KOPT-K1 (cell line): Measurements from ENCODE around the gene RAB9B.
"Not testable (repeated sequence)": the region's sequence is repeated elsewhere in the genome, so short reads cannot be mapped to it uniquely, and the experiment has no call there.

Source experiments
- H3K27ac ChIP-seq: fragments of 200-600 bp; sonication (generic); 2 replicates; pipeline ENCODE4 v1.5.1; 2016; ENCODE audit warnings: antibody characterized with exemption, mild to moderate bottlenecking, low read depth, low read length; ENCODE audit not compliant: poor library complexity, severe bottlenecking
- H3K36me3 ChIP-seq: fragments of 200-600 bp; sonication (generic); 2 replicates; pipeline ENCODE4 v1.5.1; 2017; ENCODE audit warnings: antibody characterized with exemption, mild to moderate bottlenecking, low read length, moderate library complexity; ENCODE audit not compliant: insufficient read depth
- H3K9me3 ChIP-seq: fragments of 200-600 bp; sonication (generic); 2 replicates; pipeline ENCODE4 v1.5.1; 2017; ENCODE audit warnings: antibody characterized with exemption, low read length, mild to moderate bottlenecking; ENCODE audit not compliant: insufficient read depth, poor library complexity, severe bottlenecking

The RAB9B gene

GRCh38 chrX:103825881-103826280 lies 6.2 kb downstream of the RAB9B start:
- Histone ChIP-seq H3K9me3 (no peaks in the 10 kb centered on the region), H3K36me3 (no peaks in the 10 kb centered on the region), H3K27ac (no peak overlapping the region)

DNA sequence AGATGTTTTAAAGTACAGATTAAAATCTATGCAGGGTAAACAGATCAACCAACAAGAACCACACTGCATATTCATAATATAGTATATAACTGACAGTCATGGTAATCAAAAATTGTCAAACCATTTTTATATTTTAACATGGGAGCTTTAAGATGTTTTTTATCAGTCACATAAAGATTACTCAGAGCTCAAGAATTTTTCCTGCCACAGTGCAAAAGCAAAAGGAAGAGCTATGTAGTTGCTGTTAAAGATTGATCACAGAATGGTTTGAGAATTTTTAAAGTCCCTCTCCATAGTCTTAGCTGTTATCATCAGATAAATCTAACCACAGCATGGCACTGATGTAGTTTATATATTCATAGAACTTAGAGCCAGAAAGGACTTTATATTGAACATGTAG lies 8.5 kb downstream of the RAB9B start:
- H3K9me3 ChIP-seq: no peaks in the 10 kb centered on the region
- no peak overlapping the region for H3K27ac ChIP-seq
- no peaks in the 10 kb centered on the region for H3K36me3 ChIP-seq

GRCh38 chrX:103820802-103821201 lies 11.3 kb downstream of the RAB9B start:
- not testable (repeated sequence) for H3K36me3 ChIP-seq, H3K9me3 ChIP-seq, H3K27ac ChIP-seq

DNA sequence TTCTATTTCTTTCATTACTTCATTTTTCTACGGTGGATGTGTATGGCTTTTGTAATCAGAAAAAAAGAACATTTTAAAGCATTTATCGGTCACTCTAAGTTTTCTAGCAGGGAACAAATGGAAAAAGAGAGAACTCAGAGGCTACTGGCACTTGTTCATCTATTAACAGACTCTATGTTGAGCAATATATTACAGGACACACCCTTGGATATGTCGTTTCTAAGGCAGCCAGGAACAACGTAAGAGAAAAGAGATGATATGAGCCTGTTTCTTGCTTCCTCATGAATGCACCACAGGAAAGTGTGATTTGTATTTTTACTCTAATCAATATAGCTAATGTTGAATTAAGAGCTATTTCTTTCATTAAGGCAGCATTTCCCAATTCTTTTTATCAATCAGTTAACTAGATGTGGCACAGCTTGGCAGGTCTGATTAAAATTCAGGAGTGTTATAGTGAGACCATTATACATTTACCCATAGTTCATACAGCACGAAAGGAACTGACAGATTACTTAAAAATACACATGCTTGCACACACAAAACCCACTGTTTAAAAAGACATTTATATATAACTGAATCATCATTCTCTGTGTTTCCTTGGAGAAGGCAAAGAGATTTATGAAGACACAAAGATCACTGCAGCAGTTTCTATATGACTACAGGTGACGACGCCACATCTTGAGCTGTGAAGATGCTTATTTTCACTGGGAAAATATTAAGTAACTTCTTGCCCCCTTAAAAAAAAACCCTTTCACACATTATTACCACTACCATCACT lies 13.0 kb downstream of the RAB9B start:
- Histone ChIP-seq H3K27ac (no peak overlapping the region), H3K9me3 (no peaks in the 10 kb centered on the region), H3K36me3 (no peaks in the 10 kb centered on the region)

DNA sequence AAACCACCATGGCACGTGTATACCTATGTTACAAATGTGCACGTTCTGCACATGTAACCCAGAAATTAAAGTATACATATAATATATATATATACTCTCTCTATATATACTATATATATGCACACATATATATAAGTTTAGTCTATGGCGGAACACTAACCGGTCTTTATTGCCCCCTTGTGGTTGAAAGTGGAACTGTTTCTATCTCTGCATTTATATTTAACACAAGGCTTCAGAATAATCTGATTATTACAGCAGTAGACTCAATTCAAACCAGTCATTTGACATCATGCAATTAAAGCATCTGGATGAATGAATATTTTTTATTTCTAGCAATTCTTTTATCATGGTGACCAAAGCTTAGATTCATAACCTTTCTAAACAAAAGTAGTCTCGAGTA lies 14.6 kb downstream of the RAB9B start:
- no peaks in the 10 kb centered on the region for H3K36me3 ChIP-seq
- H3K9me3 ChIP-seq: no peaks in the 10 kb centered on the region
- no peak overlapping the region for H3K27ac ChIP-seq

DNA sequence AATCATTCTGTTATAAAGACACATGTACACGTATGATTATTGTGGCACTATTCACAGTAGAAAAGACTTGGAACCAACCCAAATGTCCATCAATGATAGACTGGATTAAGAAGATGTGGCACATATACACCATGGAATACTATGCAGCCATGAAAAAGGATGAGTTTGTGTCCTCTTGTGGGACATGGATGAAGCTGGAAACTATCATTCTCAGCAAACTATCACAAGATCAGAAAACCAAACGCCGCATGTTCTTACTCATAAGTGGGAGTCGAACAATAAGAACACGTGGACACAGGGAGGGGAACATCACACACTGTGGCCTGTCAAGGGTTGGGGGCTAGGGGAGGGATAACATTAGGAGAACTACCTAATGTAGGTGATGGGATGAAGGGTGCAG lies 15.0 kb downstream of the RAB9B start:
- not testable (repeated sequence) for H3K36me3 ChIP-seq, H3K27ac ChIP-seq, H3K9me3 ChIP-seq

- no peak overlapping the region for H3K27ac ChIP-seq
- H3K36me3 ChIP-seq: no peaks in the 10 kb centered on the region
- no peaks in the 10 kb centered on the region for H3K9me3 ChIP-seq
These were observed 20.2 kb downstream of the RAB9B start for GRCh38 chrX:103811858-103812257.

- Histone ChIP-seq H3K27ac (no peak overlapping the region), H3K36me3 (no peaks in the 10 kb centered on the region), H3K9me3 (no peaks in the 10 kb centered on the region)
These were observed 25.1 kb downstream of the RAB9B start for GRCh38 chrX:103806862-103807474.

GRCh38 chrX:103805860-103806259 lies 26.2 kb downstream of the RAB9B start:
- Histone ChIP-seq H3K27ac (no peak overlapping the region), H3K36me3 (no peaks in the 10 kb centered on the region), H3K9me3 (no peaks in the 10 kb centered on the region)

- H3K27ac ChIP-seq: no peak overlapping the region
- H3K9me3 ChIP-seq: no peaks in the 10 kb centered on the region
- H3K36me3 ChIP-seq: no peaks in the 10 kb centered on the region
These were observed 31.7 kb downstream of the RAB9B start for GRCh38 chrX:103800318-103800717.

GRCh38 chrX:103797691-103798090 lies 34.4 kb downstream of the RAB9B start:
- H3K9me3 ChIP-seq: no peaks in the 10 kb centered on the region
- no peak overlapping the region for H3K27ac ChIP-seq
- H3K36me3 ChIP-seq: no peaks in the 10 kb centered on the region

DNA sequence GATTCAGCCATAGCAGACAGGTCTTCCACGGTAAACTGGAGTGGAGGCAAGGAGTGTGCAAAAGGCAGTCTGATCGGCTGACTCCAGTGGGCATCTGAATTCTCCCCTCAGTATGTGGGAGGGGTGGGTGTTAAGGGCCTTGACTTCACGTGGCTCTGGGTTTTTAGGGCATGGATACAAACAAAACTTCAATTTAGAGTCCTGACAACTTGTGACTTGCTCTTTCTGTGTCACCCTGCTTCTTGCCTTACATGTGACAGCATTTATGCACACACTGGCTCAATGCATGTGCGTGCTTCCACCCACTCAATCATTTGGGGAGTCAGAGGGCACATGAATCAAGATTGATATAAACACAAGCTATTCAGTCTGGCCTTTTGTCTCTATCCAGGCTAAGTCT lies 37.9 kb downstream of the RAB9B start:
- Histone ChIP-seq H3K9me3 (no peaks in the 10 kb centered on the region), H3K36me3 (no peaks in the 10 kb centered on the region), H3K27ac (no peak overlapping the region)

DNA sequence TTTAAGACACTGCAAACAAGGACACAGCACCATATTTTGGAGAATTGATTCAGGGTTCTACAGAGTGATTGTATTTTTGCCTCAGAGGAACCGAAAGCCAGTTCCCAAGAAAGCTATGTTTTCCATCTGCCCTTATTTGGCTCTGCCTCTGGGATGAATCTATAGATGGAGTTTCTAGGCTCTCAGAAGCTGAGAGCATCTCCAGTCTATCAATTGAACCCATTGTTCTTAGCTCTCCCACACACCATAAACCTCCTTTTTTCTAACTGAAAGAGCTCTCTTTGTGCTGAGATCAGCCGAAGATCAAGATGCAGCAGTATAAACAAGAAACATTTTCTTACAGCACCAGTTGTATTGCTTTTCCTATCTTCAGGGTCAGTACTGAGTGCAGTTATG lies 38.5 kb downstream of the RAB9B start:
- no peaks in the 10 kb centered on the region for H3K9me3 ChIP-seq
- no peaks in the 10 kb centered on the region for H3K36me3 ChIP-seq
- H3K27ac ChIP-seq: no peak overlapping the region

GRCh38 chrX:103792916-103793544 lies 39.0 kb downstream of the RAB9B start:
- Histone ChIP-seq H3K27ac (no peak overlapping the region), H3K36me3 (no peaks in the 10 kb centered on the region), H3K9me3 (no peaks in the 10 kb centered on the region)

DNA sequence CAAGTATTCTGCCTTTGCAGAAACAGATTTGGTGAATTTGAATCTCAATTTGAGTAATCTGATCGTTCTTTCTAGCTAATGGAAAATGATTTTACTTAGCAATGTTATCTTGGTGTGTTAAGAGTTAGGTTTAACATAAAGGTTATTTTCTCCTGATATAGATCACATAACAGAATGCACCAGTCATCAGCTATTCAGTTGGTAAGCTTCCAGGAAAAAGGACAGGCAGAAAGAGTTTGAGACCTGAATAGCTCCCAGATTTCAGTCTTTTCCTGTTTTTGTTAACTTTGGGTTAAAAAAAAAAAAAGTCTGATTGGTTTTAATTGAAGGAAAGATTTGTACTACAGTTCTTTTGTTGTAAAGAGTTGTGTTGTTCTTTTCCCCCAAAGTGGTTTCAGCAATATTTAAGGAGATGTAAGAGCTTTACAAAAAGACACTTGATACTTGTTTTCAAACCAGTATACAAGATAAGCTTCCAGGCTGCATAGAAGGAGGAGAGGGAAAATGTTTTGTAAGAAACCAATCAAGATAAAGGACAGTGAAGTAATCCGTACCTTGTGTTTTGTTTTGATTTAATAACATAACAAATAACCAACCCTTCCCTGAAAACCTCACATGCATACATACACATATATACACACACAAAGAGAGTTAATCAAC lies 40.1 kb downstream of the RAB9B start:
- Histone ChIP-seq H3K27ac (no peak overlapping the region), H3K9me3 (no peaks in the 10 kb centered on the region), H3K36me3 (no peaks in the 10 kb centered on the region)
